Ectodermal cell (in vitro differentiated cells): ENCODE results near the gene CCDC192.
"Not testable (repeated sequence)": the region's sequence is repeated elsewhere in the genome, so short reads cannot be mapped to it uniquely, and the experiment has no call there.

Experiments
- H3K27ac ChIP-seq: 2 replicates; pipeline ENCODE4 v1.7.0; 2013; ENCODE audit warnings: mild to moderate bottlenecking, low read depth, low read length; ENCODE audit not compliant: insufficient read depth, poor library complexity, severe bottlenecking
- H3K27me3 ChIP-seq: 2 replicates; pipeline ENCODE4 v1.7.0; 2013; ENCODE audit warnings: mild to moderate bottlenecking, low read length; ENCODE audit not compliant: insufficient read depth, control insufficient read depth, poor library complexity, severe bottlenecking
- H3K36me3 ChIP-seq: one replicate; pipeline ENCODE4 v1.7.0; 2013; ENCODE audit warnings: low read length; ENCODE audit not compliant: control insufficient read depth, insufficient read depth
- H3K4me1 ChIP-seq: one replicate; pipeline ENCODE4 v1.7.0; 2013; ENCODE audit warnings: low read length; ENCODE audit not compliant: control insufficient read depth, insufficient read depth
- H3K4me3 ChIP-seq: 2 replicates; pipeline ENCODE4 v1.7.0; 2013; ENCODE audit warnings: low read depth, low read length, control low read depth; ENCODE audit not compliant: insufficient read depth
- H3K9me3 ChIP-seq: 2 replicates; pipeline ENCODE4 v1.7.0; 2013; ENCODE audit warnings: mild to moderate bottlenecking, low read length, moderate library complexity; ENCODE audit not compliant: control insufficient read depth
- WGBS, 2 experiments: methylation state at CpG; one replicate each; pipeline ENCODE4 v1.1.7; 2013; ENCODE audit warnings: missing lambda C conversion rate in 2 of 2; 5-methylcytosine and 5-hydroxymethylcytosine counted together

Gene CCDC192

GRCh38 chr5:127838661-127839060 lies 135.5 kb downstream of the CCDC192 start:
- H3K4me3 ChIP-seq, result no peak overlapping the region
- no peaks in the 10 kb centered on the region for H3K9me3 ChIP-seq
- no peaks in the 10 kb centered on the region for H3K4me1 ChIP-seq
- H3K27me3 ChIP-seq, result no peaks in the 10 kb centered on the region
- no peaks in the 10 kb centered on the region for H3K36me3 ChIP-seq
- WGBS, 2 experiments, result 44 to 48% methylated on average over 3 of the region's 3 CpGs
- no peak overlapping the region for H3K27ac ChIP-seq

DNA sequence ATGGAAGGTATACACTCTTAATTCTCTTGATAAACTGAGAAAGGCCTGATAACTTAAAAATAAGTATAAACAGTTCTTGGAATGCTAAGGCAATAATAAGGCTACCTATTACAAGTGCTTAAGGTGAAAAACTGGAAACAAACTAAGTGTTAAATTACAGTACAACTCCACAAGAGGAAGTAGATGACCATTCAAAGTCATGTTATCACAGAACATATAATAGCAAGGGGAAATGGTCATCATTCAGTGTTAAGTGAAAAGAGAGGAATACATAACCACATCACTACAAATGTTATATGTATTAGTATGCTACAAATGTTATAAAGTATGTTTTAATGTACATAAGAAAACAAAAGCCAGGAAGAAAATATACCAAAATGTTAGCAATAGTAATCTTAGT lies 135.9 kb downstream of the CCDC192 start:
- H3K27me3 ChIP-seq, result no peaks in the 10 kb centered on the region
- H3K4me1 ChIP-seq, result no peaks in the 10 kb centered on the region
- H3K36me3 ChIP-seq, result no peaks in the 10 kb centered on the region
- H3K4me3 ChIP-seq, result no peak overlapping the region
- no peaks in the 10 kb centered on the region for H3K9me3 ChIP-seq
- H3K27ac ChIP-seq, result no peak overlapping the region

DNA sequence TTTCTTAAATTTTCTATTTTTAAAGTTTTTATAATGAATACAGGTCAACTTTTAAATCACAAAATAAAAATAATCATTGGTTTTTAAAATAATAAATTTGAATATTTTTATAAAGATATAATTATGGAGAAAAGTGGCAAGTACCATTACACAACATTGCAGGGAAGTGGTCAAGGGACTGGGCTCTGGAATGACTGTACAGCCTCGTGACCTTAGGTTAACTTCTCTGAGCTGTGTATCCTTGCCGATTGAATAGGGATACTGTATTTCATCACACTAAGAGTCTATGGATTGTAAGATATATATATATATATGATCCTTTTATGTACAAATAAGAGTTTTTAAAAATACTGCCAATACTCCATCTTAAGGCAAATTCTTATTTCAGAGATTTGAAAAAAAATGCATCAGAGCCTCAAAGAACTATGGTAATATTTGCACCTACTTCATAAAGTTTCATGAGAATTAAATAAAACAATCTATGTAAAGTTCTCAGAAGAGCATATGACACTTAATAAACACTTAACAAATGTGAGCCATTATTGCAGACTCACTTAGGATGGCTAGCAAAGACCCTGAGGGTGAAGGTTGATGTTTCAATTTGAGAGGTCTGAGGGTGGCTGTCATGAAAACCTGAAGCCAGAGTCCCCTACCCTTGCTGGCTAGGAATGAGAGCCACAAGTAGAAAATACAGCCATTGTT lies 136.5 kb downstream of the CCDC192 start:
- no peak overlapping the region for H3K4me3 ChIP-seq
- no peaks in the 10 kb centered on the region for H3K36me3 ChIP-seq
- 92 to 100% methylated on average over 1 to 2 of the region's 2 CpGs for WGBS, 2 experiments
- H3K9me3 ChIP-seq, result no peaks in the 10 kb centered on the region
- H3K27me3 ChIP-seq, result no peaks in the 10 kb centered on the region
- no peak overlapping the region for H3K27ac ChIP-seq
- peaks cover 3% of the 10 kb centered on the region for H3K4me1 ChIP-seq

DNA sequence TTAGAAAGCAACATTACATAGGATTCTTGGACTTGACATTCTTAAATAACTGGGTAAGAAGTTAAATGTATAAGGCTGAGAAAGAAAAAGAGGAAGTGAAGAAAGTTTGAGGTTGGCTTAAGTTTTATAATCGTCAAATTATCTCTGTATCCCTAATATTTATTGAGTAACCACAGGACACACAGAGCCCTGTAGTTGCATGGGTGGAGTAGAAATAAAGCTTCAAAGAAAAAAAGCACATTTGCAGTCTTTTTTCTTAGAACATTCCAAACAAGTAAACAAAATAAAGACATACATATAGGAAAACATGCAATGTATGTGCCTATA lies 137.0 kb downstream of the CCDC192 start:
- Histone ChIP-seq H3K4me3 (no peak overlapping the region), H3K27me3 (no peaks in the 10 kb centered on the region), H3K27ac (no peak overlapping the region), H3K4me1 (peaks cover 9% of the 10 kb centered on the region), H3K9me3 (no peaks in the 10 kb centered on the region), H3K36me3 (no peaks in the 10 kb centered on the region)
- WGBS, 2 experiments, result no CpG with 5 or more reads among the region's 1 CpG

DNA sequence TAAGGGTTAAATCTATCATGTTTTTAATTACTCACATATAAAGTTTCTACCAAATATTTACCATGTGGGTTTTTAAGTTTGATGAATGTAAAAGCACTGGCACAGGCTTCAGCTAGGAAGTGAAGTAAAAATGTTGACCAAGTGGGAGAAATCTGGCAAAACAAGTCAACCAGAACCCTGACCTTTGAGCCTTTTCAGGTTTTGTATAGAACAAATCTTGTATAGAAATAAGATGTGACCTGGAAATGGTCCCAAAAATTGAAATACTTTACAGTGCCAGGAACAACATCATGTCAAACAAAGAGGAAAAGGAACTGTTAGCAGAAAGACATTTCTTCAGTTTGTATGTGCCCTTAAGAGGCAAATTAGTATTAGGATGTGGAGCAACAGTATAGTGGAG lies 137.6 kb downstream of the CCDC192 start:
- no peaks in the 10 kb centered on the region for H3K27me3 ChIP-seq
- H3K36me3 ChIP-seq, result no peaks in the 10 kb centered on the region
- no peak overlapping the region for H3K4me3 ChIP-seq

DNA sequence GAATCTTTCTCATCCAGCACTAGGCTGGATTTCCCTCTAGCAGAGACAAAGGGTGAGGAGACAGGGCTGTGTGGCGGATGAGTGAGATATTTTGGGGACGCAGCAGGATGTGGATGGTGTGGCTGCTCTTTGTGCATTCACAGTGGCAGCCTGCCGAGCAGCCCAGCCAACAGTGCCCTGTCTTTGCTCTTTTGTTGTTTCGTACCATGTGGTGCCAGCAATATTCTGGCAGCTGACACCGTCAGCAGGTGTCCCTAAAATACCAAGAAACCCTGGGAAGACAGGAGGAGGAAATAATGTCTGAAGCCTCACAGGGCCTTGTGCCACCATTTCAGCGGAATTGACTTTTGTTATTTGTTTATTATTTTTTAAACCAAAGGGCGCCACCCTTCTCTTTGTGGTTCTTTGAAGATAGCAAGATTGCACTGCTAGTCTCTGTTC lies 141.4 kb downstream of the CCDC192 start:
- Histone ChIP-seq H3K4me3 (no peak overlapping the region), H3K27ac (peak overlapping the region; percentile 72), H3K4me1 (peaks cover 11% of the 10 kb centered on the region), H3K36me3 (no peaks in the 10 kb centered on the region), H3K27me3 (no peaks in the 10 kb centered on the region), H3K9me3 (no peaks in the 10 kb centered on the region)
- 31 to 46% methylated on average over 6 to 7 of the region's 7 CpGs for WGBS, 2 experiments

More for the DNA sequence above, 137.6 kb downstream of the CCDC192 start:
- Histone ChIP-seq H3K27ac (no peak overlapping the region), H3K9me3 (no peaks in the 10 kb centered on the region), H3K4me1 (peaks cover 11% of the 10 kb centered on the region)

- Histone ChIP-seq H3K36me3 (no peaks in the 10 kb centered on the region), H3K9me3 (no peaks in the 10 kb centered on the region), H3K4me3 (no peak overlapping the region), H3K27ac (no peak overlapping the region), H3K27me3 (no peaks in the 10 kb centered on the region), H3K4me1 (peaks cover 11% of the 10 kb centered on the region)
- WGBS, 2 experiments, result 92 to 98% methylated on average over 2 of the region's 2 CpGs
Observed at GRCh38 chr5:127846884-127847283, 143.7 kb downstream of the CCDC192 start.

DNA sequence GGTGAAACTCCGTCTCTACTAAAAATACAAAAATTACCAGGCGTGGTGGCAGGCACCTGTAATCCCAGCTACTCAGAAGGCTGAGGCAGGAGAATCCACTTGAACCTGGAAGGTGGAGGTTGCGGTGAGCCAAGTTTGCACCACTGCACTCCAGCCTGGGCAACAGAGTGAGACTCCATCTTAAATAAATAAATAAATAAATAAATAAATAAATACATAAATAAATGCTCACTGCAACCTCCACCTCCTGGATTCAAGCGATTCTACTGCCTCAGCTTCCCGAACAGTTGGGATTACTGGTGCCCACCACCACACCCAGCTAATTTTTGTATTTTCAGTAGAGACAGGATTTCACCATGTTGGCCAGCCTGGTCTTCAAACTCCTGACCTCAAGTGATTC lies 144.4 kb downstream of the CCDC192 start:
- H3K9me3 ChIP-seq, H3K27ac ChIP-seq, H3K27me3 ChIP-seq, H3K36me3 ChIP-seq, H3K4me3 ChIP-seq: not testable (repeated sequence)
- WGBS, 2 experiments, result 89 to 90% methylated on average over 5 of the region's 5 CpGs
- peaks cover 11% of the 10 kb centered on the region for H3K4me1 ChIP-seq

- Histone ChIP-seq H3K27ac (no peak overlapping the region), H3K4me3 (no peak overlapping the region), H3K9me3 (no peaks in the 10 kb centered on the region), H3K36me3 (no peaks in the 10 kb centered on the region), H3K27me3 (no peaks in the 10 kb centered on the region), H3K4me1 (peaks cover 11% of the 10 kb centered on the region)
- WGBS, 2 experiments, result 87 to 96% methylated on average over 1 of the region's 1 CpG
Observed at GRCh38 chr5:127848098-127848497, 144.9 kb downstream of the CCDC192 start.

DNA sequence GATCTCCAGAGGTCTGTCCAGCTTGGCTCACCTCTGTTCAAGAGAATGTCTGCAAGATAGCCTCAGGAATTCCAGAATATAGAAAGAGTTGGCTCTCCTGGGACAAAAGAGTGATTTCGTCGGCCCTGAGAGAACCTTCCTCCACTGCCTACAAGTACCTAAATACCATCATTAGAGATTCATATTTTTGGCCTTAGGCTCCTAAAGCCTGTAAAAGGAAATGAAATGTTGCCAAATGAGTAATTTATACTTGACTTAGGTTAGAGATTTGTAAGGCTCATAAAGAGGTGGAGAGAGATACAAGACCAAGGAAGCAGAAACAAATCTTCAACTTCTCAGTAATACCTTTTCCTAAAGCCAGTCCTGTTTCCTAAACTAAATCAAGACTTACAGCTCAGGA lies 146.2 kb downstream of the CCDC192 start:
- 88 to 93% methylated on average over 2 of the region's 2 CpGs for WGBS, 2 experiments
- Histone ChIP-seq H3K4me1 (peaks cover 10% of the 10 kb centered on the region), H3K36me3 (no peaks in the 10 kb centered on the region), H3K4me3 (no peak overlapping the region), H3K27ac (no peak overlapping the region), H3K9me3 (no peaks in the 10 kb centered on the region), H3K27me3 (no peaks in the 10 kb centered on the region)

- Histone ChIP-seq H3K4me1 (peaks cover 5% of the 10 kb centered on the region), H3K9me3 (no peaks in the 10 kb centered on the region), H3K4me3 (no peak overlapping the region), H3K36me3 (no peaks in the 10 kb centered on the region), H3K27me3 (no peaks in the 10 kb centered on the region), H3K27ac (no peak overlapping the region)
- WGBS, 2 experiments, result 76 to 88% methylated on average over 4 of the region's 4 CpGs
Observed at GRCh38 chr5:127849891-127850290, 146.7 kb downstream of the CCDC192 start.
